Esophagus muscularis mucosa (tissue), 4 donors: Measurements from ENCODE around the gene CALHM2. TPM values are rescaled to one million over a fixed set of nuclear protein-coding genes. Genes with fewer than 3 reads are reported as not detected.

Experiments
- DNase-seq: peaks from one replicate; pipeline ENCODE4 v3.0.0-alpha.2; 2017; ENCODE audit errors: extremely low spot score
- H3K27ac ChIP-seq, 4 donors: fragments of 200-600 bp; sonication (generic); replicated peaks in 1 of 4; 1 replicate in 3 of 4; 2 replicates in 1 of 4; pipeline ENCODE4 v1.5.1; 2016 to 2019; ENCODE audit warnings: mild to moderate bottlenecking in 1 of 4
- H3K27me3 ChIP-seq, 4 donors: fragments of 200-600 bp; sonication (generic); one replicate each; pipeline versions ENCODE4 v1.5.1 to v1.6.0; 2016 to 2019
- H3K36me3 ChIP-seq, 4 donors: fragments of 200-600 bp; sonication (generic); one replicate each; pipeline ENCODE4 v1.5.1; 2016 to 2019
- H3K4me1 ChIP-seq, 4 donors: fragments of 200-600 bp; sonication (generic); one replicate each; pipeline ENCODE4 v1.5.1; 2016 to 2019
- H3K4me3 ChIP-seq, 4 donors: fragments of 200-600 bp; sonication (generic); 1 replicate in 2 of 4; 2 replicates in 2 of 4; pipeline ENCODE4 v1.5.1; 2016 to 2019; ENCODE audit warnings: mild to moderate bottlenecking in 4 of 4, moderate library complexity in 1 of 4
- H3K9me3 ChIP-seq, 4 donors: fragments of 200-600 bp; sonication (generic); 1 replicate in 3 of 4; 2 replicates in 1 of 4; pipeline ENCODE4 v1.5.1; 2016 to 2019
- EP300 ChIP-seq: sonication (generic); formaldehyde crosslinking; IDR thresholded peaks from one replicate; pipeline ENCODE4 v1.6.1; 2017; ENCODE audit warnings: antibody characterized with exemption
- POLR2A ChIP-seq: fragments of 450-650 bp; IDR thresholded peaks from one replicate; pipeline ENCODE4 v1.6.1; 2017; ENCODE audit warnings: antibody characterized with exemption, moderate library complexity, mild to moderate bottlenecking, low read depth
- POLR2AphosphoS5 ChIP-seq, 2 donors: sonication (generic); formaldehyde crosslinking; IDR thresholded peaks; one replicate each; pipeline ENCODE4 v1.6.1; 2017; ENCODE audit warnings: antibody characterized with exemption in 2 of 2
- WGBS: methylation state at CpG from one replicate; pipeline ENCODE4 v1.1.5; 2018; 5-methylcytosine and 5-hydroxymethylcytosine counted together
- intact Hi-C: fragments of 100-400 bp; cut with DNase I; formaldehyde crosslinking; loops from one replicate; pipeline ENCODE4 v1.15.1; 2023
- total RNA-seq, 4 donors: library from RNA; depleted of rRNA; stranded (reverse); fragments of >200 nt; gene quantifications; one replicate each; pipeline versions ENCODE4 v1.1.0 to v1.2.1, GENCODE V29; 2016
- TF ChIP-seq, protein P1 (sequence below), 3 experiments: fragments of 200-600 bp in 2 of 3; fragments of 450-650 bp in 1 of 3; sonication (generic) in 2 of 3; IDR thresholded peaks; one replicate each; pipeline ENCODE4 v1.5.1; 2017 to 2019; ENCODE audit warnings: antibody characterized with exemption in 3 of 3, mild to moderate bottlenecking in 2 of 3, moderate library complexity in 1 of 3

CALHM2 gene
- total RNA-seq, 4 donors from 2014 or later, result 44.4 to 69.9 (median 62.8) TPM

DNA sequence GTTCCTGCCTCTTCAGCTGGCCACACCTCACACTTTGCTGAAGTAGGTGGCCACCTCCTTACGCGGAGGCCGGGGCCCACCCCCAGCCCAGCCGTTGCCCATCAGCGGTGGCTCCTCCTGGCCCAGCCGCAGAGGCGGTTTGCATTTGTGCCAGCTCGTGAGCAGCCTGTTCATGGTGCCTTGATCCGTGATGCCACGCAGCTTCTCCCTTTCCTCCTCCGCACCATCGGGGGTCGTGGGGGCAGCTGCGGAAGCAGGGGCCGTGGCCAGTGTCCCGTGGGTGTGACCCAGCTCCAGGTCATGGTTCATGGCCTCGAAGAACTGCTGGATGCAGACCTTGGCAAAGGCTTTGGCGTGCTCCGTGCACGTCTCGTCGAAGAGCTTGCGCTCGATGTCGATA is 3.1 kb upstream of the CALHM2 start:
- 90% methylated on average over 22 of the region's 25 CpGs for WGBS
- no peak overlapping the region for H3K27ac ChIP-seq
- TF ChIP-seq, protein P1, sequence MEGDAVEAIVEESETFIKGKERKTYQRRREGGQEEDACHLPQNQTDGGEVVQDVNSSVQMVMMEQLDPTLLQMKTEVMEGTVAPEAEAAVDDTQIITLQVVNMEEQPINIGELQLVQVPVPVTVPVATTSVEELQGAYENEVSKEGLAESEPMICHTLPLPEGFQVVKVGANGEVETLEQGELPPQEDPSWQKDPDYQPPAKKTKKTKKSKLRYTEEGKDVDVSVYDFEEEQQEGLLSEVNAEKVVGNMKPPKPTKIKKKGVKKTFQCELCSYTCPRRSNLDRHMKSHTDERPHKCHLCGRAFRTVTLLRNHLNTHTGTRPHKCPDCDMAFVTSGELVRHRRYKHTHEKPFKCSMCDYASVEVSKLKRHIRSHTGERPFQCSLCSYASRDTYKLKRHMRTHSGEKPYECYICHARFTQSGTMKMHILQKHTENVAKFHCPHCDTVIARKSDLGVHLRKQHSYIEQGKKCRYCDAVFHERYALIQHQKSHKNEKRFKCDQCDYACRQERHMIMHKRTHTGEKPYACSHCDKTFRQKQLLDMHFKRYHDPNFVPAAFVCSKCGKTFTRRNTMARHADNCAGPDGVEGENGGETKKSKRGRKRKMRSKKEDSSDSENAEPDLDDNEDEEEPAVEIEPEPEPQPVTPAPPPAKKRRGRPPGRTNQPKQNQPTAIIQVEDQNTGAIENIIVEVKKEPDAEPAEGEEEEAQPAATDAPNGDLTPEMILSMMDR (IDR thresholded peaks at IDR 0.05), result no peak
- no peak for TF ChIP-seq POLR2A
- TF ChIP-seq POLR2AphosphoS5 (IDR thresholded peaks at IDR 0.05), result no peak
- TF ChIP-seq EP300, result no peak
- peaks cover 5 to 27% (median 25%) of the 10 kb centered on the region in 4 donors for H3K4me1 ChIP-seq
- peaks cover 0 to 5% (median under 1%) of the 10 kb centered on the region in 4 donors for H3K36me3 ChIP-seq
- DNase-seq, result no peak
- H3K4me3 ChIP-seq, result no peak overlapping the region
- intact Hi-C loops, result no loop called here
- H3K27me3 ChIP-seq, result no peaks in the 10 kb centered on the region
- H3K9me3 ChIP-seq, result no peaks in the 10 kb centered on the region

- peaks cover 5 to 17% (median 13%) of the 10 kb centered on the region in 4 donors for H3K36me3 ChIP-seq
- no peak overlapping the region for H3K27ac ChIP-seq
- no peak for TF ChIP-seq EP300
- TF ChIP-seq, protein P1 (IDR thresholded peaks at IDR 0.05), result no peak
- no peak for TF ChIP-seq POLR2A
- no peak for TF ChIP-seq POLR2AphosphoS5 (IDR thresholded peaks at IDR 0.05)
- peaks cover 16 to 39% (median 37%) of the 10 kb centered on the region in 4 donors for H3K4me1 ChIP-seq
- WGBS, result 86% methylated on average over 4 of the region's 4 CpGs
- intact Hi-C loops, result no loop called here
- DNase-seq, result no peak
- no peaks in the 10 kb centered on the region for H3K9me3 ChIP-seq
- H3K4me3 ChIP-seq, result no peak overlapping the region
- no peaks in the 10 kb centered on the region for H3K27me3 ChIP-seq
Measured at GRCh38 chr10:103454026-103454425, 1.9 kb upstream of the CALHM2 start.

DNA sequence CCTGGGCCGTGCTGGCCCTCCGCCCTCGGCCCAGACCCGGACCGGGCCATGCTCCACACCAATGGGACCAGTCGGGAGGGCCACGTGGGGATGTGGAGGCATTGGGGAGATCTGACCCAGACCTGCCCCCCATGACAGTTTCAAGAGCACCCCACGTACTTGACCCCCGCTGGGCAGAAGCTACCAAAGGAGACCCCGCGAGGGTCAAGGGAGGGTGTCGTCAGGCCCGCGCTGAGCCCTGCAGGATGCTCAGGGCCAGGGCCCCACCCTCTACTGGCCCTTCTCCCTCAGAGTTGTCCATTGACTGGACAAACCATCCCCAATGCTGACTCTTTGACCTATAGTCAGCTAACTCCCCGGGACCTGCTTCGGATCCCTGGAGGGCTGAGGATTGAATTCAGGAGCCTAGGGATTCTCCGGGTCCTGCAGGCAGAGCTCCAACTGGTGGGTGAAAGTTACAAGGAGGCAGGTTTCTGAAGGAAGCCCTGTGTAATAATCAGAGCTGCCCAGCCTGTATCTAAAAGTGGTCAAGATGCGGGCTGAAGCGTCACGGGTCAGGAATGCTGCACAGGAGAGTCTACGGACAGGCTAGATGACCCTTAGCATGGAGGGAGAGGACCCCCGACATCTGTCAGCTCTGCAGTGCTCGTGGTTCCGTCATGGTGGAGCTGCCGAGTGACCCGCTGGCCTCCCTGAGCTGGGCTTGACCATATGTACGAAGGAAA is 498 bp upstream of the CALHM2 start:
- Histone ChIP-seq H3K36me3 (peaks cover 8 to 29% (median 25%) of the 10 kb centered on the region in 4 donors), H3K9me3 (no peaks in the 10 kb centered on the region), H3K4me1 (peaks cover 28 to 53% (median 51%) of the 10 kb centered on the region in 4 donors), H3K27ac (peak overlapping the region; percentile 86 to 91 (median 87)), H3K27me3 (no peaks in the 10 kb centered on the region), H3K4me3 (peak overlapping the region; percentile 77 to 86 (median 80))
- intact Hi-C loops, result no loop called here
- TF ChIP-seq EP300, result no peak
- TF ChIP-seq POLR2A, result no peak
- no peak for TF ChIP-seq POLR2AphosphoS5 (IDR thresholded peaks at IDR 0.05)
- TF ChIP-seq, protein P1 (IDR thresholded peaks at IDR 0.05), result no peak
- 36% methylated on average over 18 of the region's 27 CpGs for WGBS
- DNase-seq, result no peak

- Histone ChIP-seq H3K4me3 (peak overlapping the region; percentile 77 to 86 (median 80)), H3K36me3 (peaks cover 16 to 43% (median 39%) of the 10 kb centered on the region in 4 donors), H3K27ac (peak overlapping the region; percentile 86 to 91 (median 87)), H3K9me3 (no peaks in the 10 kb centered on the region), H3K4me1 (peaks cover 41 to 67% (median 65%) of the 10 kb centered on the region in 4 donors), H3K27me3 (no peaks in the 10 kb centered on the region)
- TF ChIP-seq EP300, result no peak
- TF ChIP-seq POLR2AphosphoS5 (IDR thresholded peaks at IDR 0.05), result peak; percentile 45 to 52
- TF ChIP-seq, protein P1 (IDR thresholded peaks at IDR 0.05), result no peak
- no peak for TF ChIP-seq POLR2A
- intact Hi-C loops, result no loop called here
- DNase-seq, result peak; percentile 93
- 25% methylated on average over 9 of the region's 14 CpGs for WGBS
Measured at GRCh38 chr10:103451091-103451813, 918 bp downstream of the CALHM2 start.
